HepG2 (cell line): Measurements from ENCODE around the gene KANSL1.

Source experiments
- ARID5B ChIP-seq: IDR thresholded peaks from 2 replicates; pipeline ENCODE4 v1.4.0; 2020; ENCODE audit warnings: mild to moderate bottlenecking, missing genetic modification reagents
- ATF2 ChIP-seq: sonication (generic); formaldehyde crosslinking; IDR thresholded peaks from 2 replicates; pipeline ENCODE4 v1.4.0; 2020; ENCODE audit warnings: missing genetic modification reagents
- ESRRA ChIP-seq: sonication (generic); formaldehyde crosslinking; IDR thresholded peaks from 2 replicates; pipeline ENCODE4 v1.5.1; 2020; ENCODE audit warnings: mild to moderate bottlenecking, low read depth, missing genetic modification reagents
- KDM2A ChIP-seq: sonication (generic); formaldehyde crosslinking; IDR thresholded peaks from 2 replicates; pipeline ENCODE4 v1.4.0; 2020; ENCODE audit warnings: low read depth, missing genetic modification reagents, borderline replicate concordance
- NR2C2 ChIP-seq: sonication (generic); formaldehyde crosslinking; IDR thresholded peaks from 2 replicates; pipeline ENCODE4 v1.4.0; 2020; ENCODE audit warnings: missing genetic modification reagents, mild to moderate bottlenecking, moderate library complexity, borderline replicate concordance
- PAF1 ChIP-seq: IDR thresholded peaks from 2 replicates; pipeline ENCODE4 v1.6.1; 2016; ENCODE audit warnings: missing genetic modification reagents, missing compliant biosample characterization
- POLR2AphosphoS2 ChIP-seq: IDR thresholded peaks from 2 replicates; pipeline ENCODE4 v1.6.1; 2011; ENCODE audit warnings: low read depth, low read length, improper control_type of control experiment
- RFX5 ChIP-seq: IDR thresholded peaks from 2 replicates; pipeline ENCODE4 v1.6.1; 2011; ENCODE audit warnings: low read depth, low read length, improper control_type of control experiment
- RXRB ChIP-seq: IDR thresholded peaks from 2 replicates; pipeline ENCODE4 v1.6.1; 2016; ENCODE audit warnings: borderline replicate concordance, missing genetic modification reagents, missing compliant biosample characterization
- SKI ChIP-seq: fragments of 450-650 bp; IDR thresholded peaks from one replicate; pipeline ENCODE4 v1.6.1; 2018; ENCODE audit warnings: mild to moderate bottlenecking; ENCODE audit not compliant: partially characterized antibody
- U2AF1 ChIP-seq: fragments of 200-400 bp; formaldehyde crosslinking; optimal IDR thresholded peaks from 2 replicates; pipeline ENCODE3; 2017; ENCODE audit warnings: mild to moderate bottlenecking, low read depth, low read length
- ZNF232 ChIP-seq: sonication (generic); formaldehyde crosslinking; IDR thresholded peaks from 2 replicates; pipeline ENCODE4 v1.4.0; 2020; ENCODE audit warnings: missing genetic modification reagents, borderline replicate concordance
- ZNF33B ChIP-seq: sonication (generic); formaldehyde crosslinking; IDR thresholded peaks from 2 replicates; pipeline ENCODE4 v1.5.1; 2020; ENCODE audit warnings: mild to moderate bottlenecking, missing genetic modification reagents

- TF ChIP-seq ATF2 (CRISPR knock-in tag) (no peak), ZNF33B (no peak), ARID5B (CRISPR knock-in tag) (no peak), SKI (no peak), PAF1 (no peak), RFX5 (no peak), POLR2AphosphoS2 (no peak), KDM2A (CRISPR knock-in tag) (no peak), ZNF232 (CRISPR knock-in tag) (no peak), ESRRA (CRISPR knock-in tag) (no peak), U2AF1 (no peak), NR2C2 (no peak), RXRB (CRISPR knock-in tag) (no peak)
These were observed 201.9 kb downstream of the KANSL1 start for GRCh38 chr17:45991341-45991740.
